Body of pancreas (tissue), 4 donors: ENCODE measurements around the gene HEATR5B. TPM values are rescaled to one million over a fixed set of nuclear protein-coding genes. Genes with fewer than 3 reads are reported as not detected.

Source experiments
- ATAC-seq: fragments of 150-250 bp; one replicate; pipeline ENCODE4 v1.9.1; 2016
- DNase-seq, 4 donors: peaks; one replicate each; pipeline ENCODE4 v3.0.0-alpha.2; 2019
- H3K27ac ChIP-seq, 4 donors: fragments of 200-600 bp; sonication (generic); 1 replicate in 3 of 4; 2 replicates in 1 of 4; pipeline versions ENCODE4 v1.5.1 to v1.6.1; 2016 to 2019; ENCODE audit warnings: mild to moderate bottlenecking in 1 of 4, mixed read lengths in 1 of 4, moderate library complexity in 1 of 4
- H3K27me3 ChIP-seq, 2 donors: fragments of 200-600 bp; sonication (generic); one replicate each; pipeline ENCODE4 v1.6.0; 2016; ENCODE audit warnings: mild to moderate bottlenecking in 1 of 2
- H3K36me3 ChIP-seq, 2 donors: fragments of 200-600 bp; sonication (generic); replicated peaks in 1 of 2; 2 replicates each; pipeline ENCODE4 v1.5.1; 2016; ENCODE audit warnings: low read depth in 2 of 2; ENCODE audit not compliant: insufficient read depth in 1 of 2
- H3K4me1 ChIP-seq: fragments of 200-600 bp; sonication (generic); one replicate; pipeline ENCODE4 v1.6.0; 2016
- H3K4me3 ChIP-seq, 2 donors: fragments of 200-600 bp; sonication (generic); 1 replicate in 1 of 2; 2 replicates in 1 of 2; pipeline ENCODE4 v1.5.1; 2016 to 2019
- H3K9me3 ChIP-seq, 3 donors: fragments of 200-600 bp; sonication (generic); 1 replicate in 2 of 3; 2 replicates in 1 of 3; pipeline ENCODE4 v1.5.1; 2016
- POLR2A ChIP-seq, 3 donors: fragments of 450-650 bp; IDR thresholded peaks; one replicate each; pipeline ENCODE4 v1.6.1; 2016; ENCODE audit warnings: antibody characterized with exemption in 3 of 3, mild to moderate bottlenecking in 2 of 3
- WGBS, 2 donors: methylation state at CpG; one replicate each; pipeline ENCODE4 v1.1.5; 2017; 5-methylcytosine and 5-hydroxymethylcytosine counted together
- intact Hi-C: fragments of 100-400 bp; cut with DNase I; formaldehyde crosslinking; loops from one replicate; pipeline ENCODE4 v1.15.1; 2023
- total RNA-seq, 2 donors: library from RNA; depleted of rRNA; stranded (reverse); fragments of >200 nt; gene quantifications; one replicate each; pipeline ENCODE4 v1.1.0, GENCODE V29; 2016
- TF ChIP-seq, protein P1 (sequence below), 7 experiments: fragments of 450-650 bp in 4 of 7; fragments of 200-600 bp in 3 of 7; sonication (generic) in 3 of 7; IDR thresholded peaks; one replicate each; pipeline ENCODE4 v1.5.1; 2016 to 2019; ENCODE audit warnings: antibody characterized with exemption in 7 of 7

Gene HEATR5B
- total RNA-seq, 2 donors from 2014 or later = 44.8 to 51.9 TPM

DNA sequence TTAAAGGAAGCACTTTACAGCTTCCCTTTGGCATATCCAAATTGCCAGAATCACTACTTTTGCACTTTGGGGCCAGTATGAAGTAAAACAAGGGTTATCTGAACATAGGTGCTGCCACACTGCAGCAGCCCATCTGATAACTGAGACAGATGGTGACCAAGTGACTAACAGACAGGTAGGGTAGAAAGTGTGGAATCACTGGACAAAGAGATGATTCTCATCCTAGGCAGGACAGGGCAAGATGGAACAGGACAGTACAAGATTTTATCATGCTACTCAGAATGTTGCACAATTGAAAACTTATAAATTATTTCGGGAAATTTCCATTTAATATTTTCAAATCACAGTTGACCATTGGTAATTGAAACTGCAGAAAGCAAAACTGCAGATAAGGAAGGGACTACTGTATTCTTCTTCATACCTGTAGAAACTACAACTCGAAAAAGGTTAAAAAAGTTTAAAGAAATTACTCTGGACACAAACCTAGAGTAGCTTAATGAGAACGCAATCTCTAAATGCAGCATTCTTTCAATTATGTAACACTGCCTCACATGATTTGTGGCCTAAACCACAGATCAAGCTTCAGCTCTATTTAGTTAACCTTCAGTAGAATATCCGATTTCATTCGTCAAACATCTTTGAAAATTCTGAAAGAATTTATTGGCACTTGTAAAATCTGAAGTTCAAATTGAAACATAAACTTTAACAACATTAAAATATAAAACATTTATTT, 31.4 kb downstream of the HEATR5B start:
- no peaks in the 10 kb centered on the region for H3K9me3 ChIP-seq
- H3K27me3 ChIP-seq = no peaks in the 10 kb centered on the region
- H3K4me3 ChIP-seq = no peak overlapping the region
- WGBS, 2 donors = 59 to 65% methylated on average over 5 of the region's 5 CpGs
- TF ChIP-seq, protein P1, sequence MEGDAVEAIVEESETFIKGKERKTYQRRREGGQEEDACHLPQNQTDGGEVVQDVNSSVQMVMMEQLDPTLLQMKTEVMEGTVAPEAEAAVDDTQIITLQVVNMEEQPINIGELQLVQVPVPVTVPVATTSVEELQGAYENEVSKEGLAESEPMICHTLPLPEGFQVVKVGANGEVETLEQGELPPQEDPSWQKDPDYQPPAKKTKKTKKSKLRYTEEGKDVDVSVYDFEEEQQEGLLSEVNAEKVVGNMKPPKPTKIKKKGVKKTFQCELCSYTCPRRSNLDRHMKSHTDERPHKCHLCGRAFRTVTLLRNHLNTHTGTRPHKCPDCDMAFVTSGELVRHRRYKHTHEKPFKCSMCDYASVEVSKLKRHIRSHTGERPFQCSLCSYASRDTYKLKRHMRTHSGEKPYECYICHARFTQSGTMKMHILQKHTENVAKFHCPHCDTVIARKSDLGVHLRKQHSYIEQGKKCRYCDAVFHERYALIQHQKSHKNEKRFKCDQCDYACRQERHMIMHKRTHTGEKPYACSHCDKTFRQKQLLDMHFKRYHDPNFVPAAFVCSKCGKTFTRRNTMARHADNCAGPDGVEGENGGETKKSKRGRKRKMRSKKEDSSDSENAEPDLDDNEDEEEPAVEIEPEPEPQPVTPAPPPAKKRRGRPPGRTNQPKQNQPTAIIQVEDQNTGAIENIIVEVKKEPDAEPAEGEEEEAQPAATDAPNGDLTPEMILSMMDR (IDR thresholded peaks at IDR 0.05) = no peak
- no peak for TF ChIP-seq POLR2A (IDR thresholded peaks at IDR 0.05)
- intact Hi-C loops = no loop called here
- DNase-seq = no peak
- H3K4me1 ChIP-seq = no peaks in the 10 kb centered on the region
- H3K27ac ChIP-seq = no peak overlapping the region
- ATAC-seq = no peak
- peaks cover 10 to 20% of the 10 kb centered on the region in 2 donors for H3K36me3 ChIP-seq

DNA sequence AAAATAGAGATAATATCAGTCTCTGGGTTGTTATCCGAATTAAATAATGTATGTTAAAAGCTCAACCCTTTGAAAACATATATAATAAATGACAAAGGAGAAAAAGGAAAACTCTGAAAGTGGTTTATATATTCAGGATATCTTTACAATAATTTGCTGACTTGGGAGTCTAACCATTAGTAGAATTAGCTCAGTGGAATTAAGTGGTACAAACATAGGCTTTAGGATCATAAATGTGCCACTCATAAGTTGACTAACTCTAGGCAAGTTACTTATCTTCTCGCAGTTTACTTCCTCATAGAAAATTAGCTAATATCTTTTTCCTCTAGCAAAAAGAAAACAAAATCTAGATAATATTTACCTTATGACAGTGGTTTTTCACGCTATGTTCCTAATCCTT, 44.6 kb downstream of the HEATR5B start:
- no peak overlapping the region for H3K4me3 ChIP-seq
- TF ChIP-seq POLR2A (IDR thresholded peaks at IDR 0.05) = no peak
- TF ChIP-seq, protein P1 (IDR thresholded peaks at IDR 0.05) = no peak
- no peak for DNase-seq
- intact Hi-C loops = no loop called here
- no peak for ATAC-seq
- H3K9me3 ChIP-seq = no peaks in the 10 kb centered on the region
- peaks cover 0 to 2% of the 10 kb centered on the region in 2 donors for H3K36me3 ChIP-seq
- WGBS, 2 donors = 66 to 78% methylated on average over 3 of the region's 3 CpGs
- no peaks in the 10 kb centered on the region for H3K27me3 ChIP-seq
- no peak overlapping the region for H3K27ac ChIP-seq
- peaks cover 5% of the 10 kb centered on the region for H3K4me1 ChIP-seq

DNA sequence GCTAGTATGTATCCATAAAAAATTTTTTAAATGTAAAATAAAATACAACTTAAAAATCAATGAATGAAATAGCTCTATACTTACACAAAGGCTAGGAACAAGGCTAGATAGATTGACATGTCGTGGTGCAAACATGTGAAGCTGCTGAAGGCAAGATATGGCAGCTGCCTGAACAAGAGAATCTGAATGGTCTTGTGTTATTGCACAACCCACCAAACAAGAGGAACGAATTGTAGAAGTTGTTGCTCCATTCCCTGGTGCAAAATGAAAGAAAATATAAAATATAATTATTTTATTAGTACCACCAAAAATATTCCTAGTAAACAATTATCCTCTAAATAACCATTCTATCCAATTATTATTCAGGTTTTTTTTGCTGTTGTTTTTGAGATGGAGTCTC, 46.4 kb downstream of the HEATR5B start:
- no peak for TF ChIP-seq POLR2A (IDR thresholded peaks at IDR 0.05)
- TF ChIP-seq, protein P1 (IDR thresholded peaks at IDR 0.05) = no peak
- Histone ChIP-seq H3K27ac (no peak overlapping the region), H3K4me3 (no peak overlapping the region), H3K4me1 (no peaks in the 10 kb centered on the region), H3K27me3 (no peaks in the 10 kb centered on the region), H3K36me3 (peaks cover 0 to 5% of the 10 kb centered on the region in 2 donors), H3K9me3 (no peaks in the 10 kb centered on the region)
- WGBS, 2 donors = 73 to 84% methylated on average over 2 of the region's 2 CpGs
- DNase-seq (no peak), ATAC-seq (no peak)
- intact Hi-C loops = no loop called here

DNA sequence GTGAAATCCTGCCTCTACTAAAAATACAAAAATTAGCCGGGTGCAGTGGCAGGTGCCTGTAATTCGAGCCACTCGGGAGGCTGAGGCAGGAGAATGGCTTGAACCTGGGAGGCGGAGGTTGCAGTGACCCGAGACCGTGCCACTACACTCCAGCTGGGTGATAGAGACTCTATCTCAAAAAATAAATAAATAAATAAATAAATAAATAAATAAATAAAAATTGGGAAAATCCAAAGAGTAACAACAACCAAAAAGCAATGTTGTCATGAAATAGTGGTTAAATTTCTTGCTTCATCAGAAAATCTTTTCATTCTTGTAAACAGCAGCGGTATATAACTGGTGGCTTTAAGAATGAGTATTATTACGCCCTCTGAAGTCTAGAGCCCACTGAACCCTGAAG, 54.4 kb downstream of the HEATR5B start:
- ATAC-seq (no peak), DNase-seq (no peak)
- Histone ChIP-seq H3K4me3 (no peak overlapping the region), H3K27me3 (no peaks in the 10 kb centered on the region), H3K27ac (no peak overlapping the region), H3K36me3 (peaks cover 0 to 21% of the 10 kb centered on the region in 2 donors), H3K9me3 (no peaks in the 10 kb centered on the region), H3K4me1 (no peaks in the 10 kb centered on the region)
- intact Hi-C loops = no loop called here
- TF ChIP-seq POLR2A (IDR thresholded peaks at IDR 0.05) = no peak
- TF ChIP-seq, protein P1 (IDR thresholded peaks at IDR 0.05) = no peak
- 94 to 98% methylated on average over 8 of the region's 8 CpGs for WGBS, 2 donors

DNA sequence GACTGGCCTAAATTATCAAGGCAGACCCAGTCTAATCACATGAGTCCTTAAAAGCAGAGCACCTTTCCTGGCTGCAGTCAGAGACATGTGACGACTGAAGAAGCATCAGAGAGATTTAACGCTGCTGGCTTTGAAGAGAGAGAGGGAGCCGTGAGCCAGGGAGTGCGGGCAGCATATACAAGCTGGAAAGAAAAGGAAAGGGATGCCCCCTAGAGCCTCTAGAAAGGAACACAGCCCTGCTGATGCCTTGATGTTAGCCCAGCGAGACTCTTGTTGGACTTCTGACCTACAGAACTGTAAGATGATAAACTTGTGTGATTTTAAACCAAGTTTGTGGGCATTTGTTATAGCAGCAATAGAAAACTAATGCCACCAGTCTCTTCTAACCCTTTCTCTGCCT, 58.1 kb downstream of the HEATR5B start:
- ATAC-seq (no peak), DNase-seq (no peak)
- no peak overlapping the region for H3K27ac ChIP-seq
- H3K9me3 ChIP-seq = no peaks in the 10 kb centered on the region
- no peak overlapping the region for H3K4me3 ChIP-seq
- TF ChIP-seq POLR2A (IDR thresholded peaks at IDR 0.05) = no peak
- TF ChIP-seq, protein P1 (IDR thresholded peaks at IDR 0.05) = no peak
- intact Hi-C loops = no loop called here
- peaks cover 5% of the 10 kb centered on the region for H3K4me1 ChIP-seq
- 82 to 95% methylated on average over 5 of the region's 5 CpGs for WGBS, 2 donors
- H3K36me3 ChIP-seq = peaks cover 0 to 13% of the 10 kb centered on the region in 2 donors
- H3K27me3 ChIP-seq = no peaks in the 10 kb centered on the region
